HG02759 (cell line): ENCODE data around the gene PRAMEF25.
"Not testable (repeated sequence)": the region's sequence is repeated elsewhere in the genome, so short reads cannot be mapped to it uniquely, and the experiment has no call there.

Experiments
- ATAC-seq: cut with Tn5 transposase; IDR thresholded peaks from one replicate; pipeline ENCODE4 v1.9.1; 2021; ENCODE audit warnings: mild to moderate bottlenecking, moderate library complexity; ENCODE audit not compliant: unreplicated experiment

Gene PRAMEF25

DNA sequence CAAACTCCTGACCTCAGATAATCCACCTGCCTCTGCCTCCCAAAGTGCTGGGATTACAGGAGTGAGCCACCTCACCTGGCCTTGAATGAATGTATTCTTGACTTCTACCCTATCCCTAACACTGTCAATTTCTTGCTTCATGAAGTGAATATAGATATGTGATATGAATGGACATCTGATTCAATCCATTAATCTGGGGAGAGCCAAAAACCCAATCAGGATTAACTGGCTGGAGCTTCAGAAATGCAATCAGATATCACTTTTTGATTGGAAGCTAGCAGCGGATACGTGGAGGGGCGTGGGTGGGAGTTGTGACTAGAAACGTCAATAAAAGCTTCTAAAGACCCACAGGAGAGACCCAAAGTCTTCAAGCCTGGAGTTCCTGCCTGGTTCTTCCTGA lies at the start of gene PRAMEF25:
PRAMEF25 (plus strand) TSS at position 301 of the 400 bp plus-strand sequence. CDS start 2,920 bp downstream, outside the sequence.
- not testable (repeated sequence) for ATAC-seq

DNA sequence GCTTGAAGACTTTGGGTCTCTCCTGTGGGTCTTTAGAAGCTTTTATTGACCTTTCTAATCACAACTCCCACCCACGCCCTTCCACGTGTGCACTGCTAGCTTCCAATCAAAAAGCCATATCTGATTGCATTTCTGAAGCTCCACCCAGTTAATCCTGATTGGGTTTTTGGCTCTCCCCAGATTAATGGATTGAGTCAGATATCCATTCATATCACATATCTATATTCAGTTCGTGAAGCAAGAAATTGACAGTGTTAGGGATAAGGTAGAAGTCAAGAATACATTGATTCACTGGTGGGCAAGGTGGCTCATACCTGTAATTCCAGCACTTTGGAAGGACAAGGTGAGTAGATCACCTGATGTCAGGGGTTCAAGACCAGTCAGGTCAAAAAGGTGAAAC lies 14.1 kb upstream of the PRAMEF25 start, which contains the start of gene PRAMEF27:
PRAMEF27 (minus strand) TSS at position 101 of the 400 bp plus-strand sequence. CDS start 2,916 bp downstream, outside the sequence.
- not testable (repeated sequence) for ATAC-seq

GRCh38 chr1:13116754-13117153 lies 46.2 kb downstream of the PRAMEF25 start, which contains the start of gene HNRNPCL2:
TSS of gene HNRNPCL2 (minus strand) at chr1:13116854. CDS start at chr1:13116400, 454 bp downstream.
- not testable (repeated sequence) for ATAC-seq
